Measurements from ENCODE around the gene ANKRD12. TPM values are rescaled to one million over a fixed set of nuclear protein-coding genes. Genes with fewer than 3 reads are reported as not detected.

The ANKRD12 gene
- total and polyA plus RNA-seq, 10 of the 15 experiments (the other 5 are each of a cell fraction or from before 2014, with no cell fraction given) = 5.9 to 45.7 (median 20.2) TPM

- in situ Hi-C loops (cut with MboI) = no loop called here
- intact Hi-C loops (cut with micrococcal nuclease; ENCODE audit: unreplicated experiment) = no loop called here
- ATAC-seq (no peak), FAIRE-seq (no peak), DNase-seq (ENCODE audit: low read depth, low spot score) (no peak)
- WGBS (ENCODE audit: insufficient coverage, insufficient replicate concordance, low lambda C conversion rate, missing lambda C conversion rate) = 17% methylated on average over 2 of the region's 2 CpGs
- H3K9me3 ChIP-seq (replicated peaks; ENCODE audit: control insufficient read depth, insufficient read depth, low read length) = peaks cover 5% of the 10 kb centered on the region
- H4K20me1 ChIP-seq (ENCODE audit: control insufficient read depth, insufficient read depth) = no peaks in the 10 kb centered on the region
- ChIA-PET RAD21 (ENCODE audit: unreplicated experiment) (no interaction called here), SMC1A (ENCODE audit: uncharacterized antibody, unreplicated experiment) (no interaction called here), CTCF (interaction anchor here (0.8 kb wide), 1 partner anchor 9 kb away, joined by 3 read pairs; the partner anchor contains the start of gene TWSG1), POLR2A (no interaction called here)
- TF ChIP-seq NFIC (IDR thresholded peaks at IDR 0.05; ENCODE audit: low read depth, low read length) (no peak), SRF (IDR thresholded peaks at IDR 0.05; ENCODE audit: low read depth in 2 of 2, low read length in 2 of 2) (no peak), SMARCA5 (IDR thresholded peaks at IDR 0.05) (no peak), EP300 (IDR thresholded peaks at IDR 0.05; ENCODE audit: borderline replicate concordance in 1 of 2, control insufficient read depth in 1 of 2, low read depth in 2 of 2, low read length in 2 of 2) (no peak), BRCA1 (IDR thresholded peaks at IDR 0.05; ENCODE audit: low read depth, low read length) (no peak), E2F4 (IDR thresholded peaks at IDR 0.05; ENCODE audit: low read depth, low read length) (no peak), NFYB (IDR thresholded peaks at IDR 0.05; ENCODE audit: insufficient read depth, low read depth, low read length) (no peak), WRNIP1 (IDR thresholded peaks at IDR 0.05; ENCODE audit: borderline replicate concordance, low read depth, low read length) (no peak), GABPA (IDR thresholded peaks at IDR 0.05; ENCODE audit: low read depth) (no peak)
- BruUV-seq (replicated peaks) = no TSS peak
- no peak overlapping the region for H2AFZ ChIP-seq (ENCODE audit: control insufficient read depth, low read depth, low read length)
- no peaks in the 10 kb centered on the region for H3K79me2 ChIP-seq (ENCODE audit: control insufficient read depth, insufficient read depth, low read length)
- no peak overlapping the region for H3K4me3 ChIP-seq
- H3K4me1 ChIP-seq (ENCODE audit: control insufficient read depth, insufficient read depth, low read length) = no peaks in the 10 kb centered on the region
- H3K9ac ChIP-seq (ENCODE audit: control insufficient read depth, insufficient read depth, low read length) = no peak overlapping the region
- no peak overlapping the region for H3K4me2 ChIP-seq (ENCODE audit: control insufficient read depth, insufficient read depth)
- H3K27ac ChIP-seq (ENCODE audit: control insufficient read depth, insufficient read depth) = no peak overlapping the region
- H3K36me3 ChIP-seq (ENCODE audit: control insufficient read depth in 2 of 2, insufficient read depth in 2 of 2, low read length in 1 of 2) = no peaks in the 10 kb centered on the region
- no peaks in the 10 kb centered on the region for H3K27me3 ChIP-seq (replicated peaks in 1 of 2; ENCODE audit: control insufficient read depth in 2 of 2, insufficient read depth in 2 of 2, low read length in 1 of 2)
These were observed 189.1 kb downstream of the ANKRD12 start for GRCh38 chr18:9325716-9326115.

Data from GM12878 (cell line).